H1 (cell line): ENCODE results near the gene SLC34A1. TPM values are rescaled to one million over a fixed set of nuclear protein-coding genes. Genes with fewer than 3 reads are reported as not detected.

ENCODE experiments used
- CHD2 ChIP-seq: IDR thresholded peaks from 2 replicates; pipeline ENCODE4 v1.6.1; 2012; ENCODE audit warnings: low read length, improper control_type of control experiment
- HDAC2 ChIP-seq, 2 experiments: fragments of 300-600 bp in 1 of 2; sonication (generic) in 1 of 2; IDR thresholded peaks; 2 replicates each; pipeline ENCODE4 v1.6.1; 2011 to 2012; ENCODE audit warnings: low read depth in 2 of 2, low read length in 2 of 2, mild to moderate bottlenecking in 2 of 2, moderate library complexity in 2 of 2, borderline replicate concordance in 1 of 2, inconsistent platforms in 1 of 2
- NRF1 ChIP-seq: IDR thresholded peaks from 2 replicates; pipeline ENCODE4 v1.6.1; 2011; ENCODE audit warnings: mild to moderate bottlenecking, low read depth, low read length, improper control_type of control experiment
- PHF8 ChIP-seq: fragments of 200-600 bp; sonication (generic); conservative IDR thresholded peaks from 2 replicates; pipeline ENCODE4 v1.7.1; 2012; ENCODE audit warnings: low read depth, mild to moderate bottlenecking, inconsistent platforms, low read length, moderate library complexity
- POLR2AphosphoS5 ChIP-seq: IDR thresholded peaks from 2 replicates; pipeline ENCODE4 v1.6.1; 2011; ENCODE audit warnings: low read depth, low read length
- SIN3A ChIP-seq, 2 experiments: IDR thresholded peaks in 1 of 2; conservative IDR thresholded peaks in 1 of 2; 2 replicates each; pipeline ENCODE4 v1.6.1; 2011 to 2012; ENCODE audit warnings: low read length in 2 of 2, improper control_type of control experiment in 1 of 2, low read depth in 1 of 2, mild to moderate bottlenecking in 1 of 2
- ZNF274 ChIP-seq: IDR thresholded peaks from 2 replicates; pipeline ENCODE4 v1.7.0; 2012; ENCODE audit warnings: low read length, borderline replicate concordance; ENCODE audit errors: extremely low read depth
- polyA plus RNA-seq, 7 experiments: library from polyadenylated mRNA; depleted of rRNA in 3 of 7; stranded (reverse) in 5 of 7; unstranded in 2 of 7; fragments of >200 nt in 5 of 7; fragments of 200-250 nt in 2 of 7; gene quantifications; 1 replicate in 5 of 7; 2 replicates in 1 of 7; 4 replicates in 1 of 7; pipeline versions ENCODE4 v1.2.1 to v1.2.3, GENCODE V29; 2011 to 2013; ENCODE audit warnings: missing spikeins in 2 of 7, mixed read lengths in 2 of 7
- total RNA-seq: library from RNA; stranded (reverse); fragmentation: NEBNext Ultra II Directional; extraction: Animal tissue kit (Norgen Biotek cat#: 25700); gene quantifications from 2 replicates; pipeline ENCODE4 v1.2.1, GENCODE V29; 2021
- TF ChIP-seq, protein P1 (sequence below): IDR thresholded peaks from 2 replicates; pipeline ENCODE4 v1.6.1; 2012; ENCODE audit warnings: inconsistent platforms

Gene SLC34A1
- total and polyA plus RNA-seq, 2 of the 8 experiments (the other 6 are each of a cell fraction or from before 2014, with no cell fraction given), result not detected

DNA sequence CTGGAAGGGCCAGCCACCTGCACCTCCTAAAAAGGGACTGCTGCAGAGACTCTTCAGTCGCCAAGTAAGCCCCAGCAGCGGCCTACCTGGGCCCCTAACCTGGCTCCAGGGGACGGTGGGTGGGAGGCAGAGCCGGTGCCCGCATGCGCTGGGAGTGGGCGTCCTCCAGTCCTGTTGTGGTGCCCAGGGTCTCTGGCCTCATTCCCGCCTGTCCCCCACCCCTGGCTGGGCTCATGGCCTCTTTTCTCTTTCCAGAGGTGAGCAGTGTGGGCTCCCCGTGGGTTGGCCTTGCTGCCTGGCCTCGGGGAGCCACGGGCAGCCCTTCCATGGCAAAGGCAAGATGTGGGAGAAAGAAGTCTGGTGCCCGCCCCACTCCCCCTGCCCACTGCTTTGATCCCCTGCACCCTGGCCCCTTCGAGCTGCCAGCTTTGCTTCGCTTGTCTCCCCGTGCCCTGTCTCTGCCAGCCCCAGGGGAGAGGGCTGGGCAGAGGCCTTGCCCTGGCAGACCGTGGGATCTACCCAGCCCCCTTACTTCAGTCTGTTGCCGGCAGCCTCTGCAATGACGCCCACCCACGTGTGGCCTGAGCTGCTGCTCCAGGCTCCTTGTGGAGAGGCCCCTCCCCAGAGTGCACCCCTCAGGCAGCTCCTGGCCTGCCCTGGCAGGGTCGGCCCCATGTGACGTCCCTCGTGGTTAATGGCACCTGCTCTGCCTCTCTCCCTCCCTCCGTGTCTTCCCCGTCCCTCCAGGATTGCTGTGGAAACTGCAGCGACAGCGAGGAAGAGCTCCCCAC, 57.0 kb downstream of the SLC34A1 start (continued):
- TF ChIP-seq NRF1 (no peak), HDAC2 (IDR thresholded peaks at IDR 0.05; ENCODE audit: borderline replicate concordance in 1 of 2, low read depth in 2 of 2, low read length in 2 of 2) (no peak), POLR2AphosphoS5 (no peak), PHF8 (no peak), SIN3A (conservative IDR thresholded peaks at IDR 0.05 in 1 of 2, IDR thresholded peaks at IDR 0.05 in 1 of 2; ENCODE audit: low read depth in 1 of 2, low read length in 2 of 2) (no peak), CHD2 (no peak), ZNF274 (no peak)
- TF ChIP-seq, protein P1, sequence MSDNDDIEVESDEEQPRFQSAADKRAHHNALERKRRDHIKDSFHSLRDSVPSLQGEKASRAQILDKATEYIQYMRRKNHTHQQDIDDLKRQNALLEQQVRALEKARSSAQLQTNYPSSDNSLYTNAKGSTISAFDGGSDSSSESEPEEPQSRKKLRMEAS, result no peak
- TF ChIP-seq, all 59 proteins: peak for 0
